PC-3 (cell line): ENCODE results near the gene DDAH2. TPM values are rescaled to one million over a fixed set of nuclear protein-coding genes. Genes with fewer than 3 reads are reported as not detected.

Experiments
- ATAC-seq: fragments of 200-7000 bp; cut with Tn5 transposase; 2 replicates; pipeline ENCODE4 v1.9.1; 2020; ENCODE audit warnings: mild to moderate bottlenecking, moderate library complexity
- BruUV-seq: library from RNA; stranded (reverse); fragments of 400-500 nt; replicated peaks from 2 replicates; lab custom pipeline; 2021; lab: Mats Ljungman, UMichigan
- CTCF ChIA-PET: fragments of 300-600 bp; sonication (Branson Sonifier 250); formaldehyde crosslinking; loops from one replicate; lab custom pipeline; 2022; ENCODE audit warnings: antibody characterized with exemption; lab: Charles Lee
- POLR2A ChIA-PET: fragments of 300-600 bp; sonication (Branson Sonifier 250); formaldehyde crosslinking; loops from one replicate; lab custom pipeline; 2022; ENCODE audit warnings: antibody characterized with exemption; ENCODE audit not compliant: unreplicated experiment; lab: Charles Lee
- DNase-seq: peaks from one replicate; pipeline ENCODE4 v3.0.0-alpha.2; 2015
- H2AFZ ChIP-seq: fragments of 300-600 bp; sonication (generic); 2 replicates; pipeline ENCODE4 v1.6.0; 2016; ENCODE audit warnings: antibody characterized with exemption, low read length
- H3F3A ChIP-seq: fragments of 300-600 bp; sonication (generic); one replicate; pipeline ENCODE4 v1.6.0; 2017; ENCODE audit warnings: antibody characterized with exemption, low read length, control low read depth, mild to moderate bottlenecking; ENCODE audit not compliant: unreplicated experiment
- H3K27ac ChIP-seq: fragments of 300-600 bp; sonication (generic); 2 replicates; pipeline ENCODE4 v1.5.1; 2016; ENCODE audit warnings: mild to moderate bottlenecking, low read length
- H3K27me3 ChIP-seq: fragments of 300-600 bp; sonication (generic); 2 replicates; pipeline ENCODE4 v1.6.1; 2016; ENCODE audit warnings: low read length, mixed read lengths
- H3K36me3 ChIP-seq: fragments of 300-600 bp; sonication (generic); 2 replicates; pipeline ENCODE4 v1.6.1; 2016; ENCODE audit warnings: low read depth, mixed run types, low read length, mixed read lengths
- H3K4me1 ChIP-seq: fragments of 300-600 bp; sonication (generic); 2 replicates; pipeline ENCODE4 v1.5.1; 2016; ENCODE audit warnings: low read length; ENCODE audit not compliant: insufficient read depth
- H3K4me2 ChIP-seq: fragments of 300-600 bp; sonication (generic); 2 replicates; pipeline ENCODE4 v1.6.0; 2016; ENCODE audit warnings: low read length
- H3K4me3 ChIP-seq: fragments of 300-600 bp; sonication (generic); 2 replicates; pipeline ENCODE4 v1.5.1; 2016; ENCODE audit warnings: mild to moderate bottlenecking, low read length, mixed read lengths
- H3K79me2 ChIP-seq: fragments of 300-600 bp; sonication (generic); 2 replicates; pipeline ENCODE4 v1.6.1; 2017; ENCODE audit warnings: low read length, mixed read lengths
- H3K9ac ChIP-seq: fragments of 300-600 bp; sonication (generic); 2 replicates; pipeline ENCODE4 v1.6.0; 2016; ENCODE audit warnings: mild to moderate bottlenecking, low read length
- H3K9me2 ChIP-seq: fragments of 300-600 bp; sonication (generic); replicated peaks from 2 replicates; pipeline ENCODE4 v1.6.1; 2016; ENCODE audit warnings: mixed run types, low read length, mixed read lengths
- H3K9me3 ChIP-seq: fragments of 300-600 bp; sonication (generic); 2 replicates; pipeline ENCODE4 v1.6.1; 2016; ENCODE audit warnings: low read length, mixed read lengths
- H4K20me1 ChIP-seq: fragments of 300-600 bp; sonication (generic); 2 replicates; pipeline ENCODE4 v1.6.1; 2016; ENCODE audit warnings: low read length, mixed read lengths
- CTCF ChIP-seq: fragments of 300-600 bp; sonication (generic); conservative IDR thresholded peaks from 2 replicates; pipeline ENCODE4 v1.5.1; 2017; ENCODE audit warnings: antibody characterized with exemption, low read depth, mild to moderate bottlenecking, low read length
- EZH2 ChIP-seq: fragments of 300-600 bp; sonication (generic); IDR thresholded peaks from one replicate; pipeline ENCODE4 v1.6.1; 2017; ENCODE audit warnings: antibody characterized with exemption, mild to moderate bottlenecking, low read length; ENCODE audit not compliant: unreplicated experiment
- EZH2phosphoT487 ChIP-seq: fragments of 300-600 bp; sonication (generic); IDR thresholded peaks from 2 replicates; pipeline ENCODE4 v1.6.1; 2018; ENCODE audit warnings: mild to moderate bottlenecking, antibody characterized with exemption, low read length, borderline replicate concordance
- intact Hi-C: fragments of 100-400 bp; cut with micrococcal nuclease; formaldehyde crosslinking; loops from 2 replicates; pipeline ENCODE4 v1.9.0; 2023
- total RNA-seq: library from RNA; depleted of rRNA; stranded (reverse); fragments of >200 nt; gene quantifications from 2 replicates; pipeline ENCODE4 v1.2.3, GENCODE V29; 2014

DDAH2 gene
- total RNA-seq, 1 experiment from 2014 or later, result 65.5 TPM

GRCh38 chr6:31760790-31761189, 31.7 kb upstream of the DDAH2 start:
- DNase-seq (no peak), ATAC-seq (no peak)
- intact Hi-C loops, result loop anchor here (10.0 kb wide), 1 partner anchor 46 kb away; the partner anchor contains the start of gene LY6G6D
- ChIA-PET POLR2A (no interaction called here), CTCF (interaction anchor here (0.5 kb wide), 2 partner anchors 23 to 69 kb away, joined by 3 to 4 read pairs; no protein-coding TSS in a partner anchor)
- no peaks in the 10 kb centered on the region for H3K9me2 ChIP-seq
- no peak for TF ChIP-seq EZH2
- TF ChIP-seq CTCF, result peak; percentile 30; the same call in 1 of the 2 replicates
- TF ChIP-seq EZH2phosphoT487, result no peak
- no peaks in the 10 kb centered on the region for H4K20me1 ChIP-seq
- H3K9ac ChIP-seq, result no peak overlapping the region
- no peak overlapping the region for H3K4me3 ChIP-seq
- no peaks in the 10 kb centered on the region for H3F3A ChIP-seq
- H3K79me2 ChIP-seq, result no peaks in the 10 kb centered on the region
- H3K4me1 ChIP-seq, result 0 out of 2 replicates have a peak, but pooled peaks cover 5% of the 10 kb centered on the region
- BruUV-seq, result no TSS peak
- no peak overlapping the region for H3K4me2 ChIP-seq
- H3K27me3 ChIP-seq, result no peaks in the 10 kb centered on the region
- no peak overlapping the region for H3K27ac ChIP-seq
- H3K9me3 ChIP-seq, result no peaks in the 10 kb centered on the region
- H3K36me3 ChIP-seq, result no peaks in the 10 kb centered on the region
- no peak overlapping the region for H2AFZ ChIP-seq

GRCh38 chr6:31758281-31758680, 29.2 kb upstream of the DDAH2 start:
- Histone ChIP-seq H3K79me2 (no peaks in the 10 kb centered on the region), H3K27me3 (no peaks in the 10 kb centered on the region), H3K27ac (no peak overlapping the region), H3K36me3 (no peaks in the 10 kb centered on the region), H3K4me2 (no peak overlapping the region), H3K9ac (no peak overlapping the region), H3K4me3 (no peak overlapping the region), H3K9me3 (no peaks in the 10 kb centered on the region), H3K9me2 (no peaks in the 10 kb centered on the region), H3F3A (no peaks in the 10 kb centered on the region), H3K4me1 (peaks cover 3% of the 10 kb centered on the region), H2AFZ (no peak overlapping the region), H4K20me1 (no peaks in the 10 kb centered on the region)
- TF ChIP-seq EZH2phosphoT487 (no peak), CTCF (no peak), EZH2 (no peak)
- ChIA-PET POLR2A (no interaction called here), CTCF (no interaction called here)
- ATAC-seq, result no peak
- no TSS peak for BruUV-seq
- DNase-seq, result no peak
- intact Hi-C loops, result no loop called here

- H3K9me3 ChIP-seq, result no peaks in the 10 kb centered on the region
- peaks cover 6% of the 10 kb centered on the region for H3F3A ChIP-seq
- H4K20me1 ChIP-seq, result no peaks in the 10 kb centered on the region
- peak overlapping the region; percentile 62 for H3K27ac ChIP-seq
- H3K27me3 ChIP-seq, result no peaks in the 10 kb centered on the region
- ChIA-PET CTCF (interaction anchor here (0.6 to 0.9 kb wide), 5 partner anchors 13 to 671 kb away, joined by 3 to 6 read pairs (median 4); partner anchors contain the start of gene MSH5), POLR2A (interaction anchor here (0.5 to 1.3 kb wide), 8 partner anchors 12 to 362 kb away, joined by 3 to 7 read pairs (median 4); partner anchors contain the start of genes DDX39B, HSPA1A, HSPA1L and MSH5)
- TF ChIP-seq EZH2 (no peak), CTCF (no peak), EZH2phosphoT487 (no peak)
- peak overlapping the region; percentile 48 for H3K4me2 ChIP-seq
- BruUV-seq, result no TSS peak
- no peaks in the 10 kb centered on the region for H3K36me3 ChIP-seq
- DNase-seq (peak; percentile 84), ATAC-seq (peak; percentile 99)
- H3K9ac ChIP-seq, result no peak overlapping the region
- no peaks in the 10 kb centered on the region for H3K79me2 ChIP-seq
- intact Hi-C loops, result no loop called here
- H3K4me1 ChIP-seq, result peaks cover 16% of the 10 kb centered on the region
- H2AFZ ChIP-seq, result no peak overlapping the region
- H3K9me2 ChIP-seq, result no peaks in the 10 kb centered on the region
- no peak overlapping the region for H3K4me3 ChIP-seq
These were observed 23.7 kb upstream of the DDAH2 start for GRCh38 chr6:31752739-31753319.
